K562 (cell line): ENCODE data around the gene TTC23L. TPM values are rescaled to one million over a fixed set of nuclear protein-coding genes. Genes with fewer than 3 reads are reported as not detected.

ENCODE experiments used
- ARID1B ChIP-seq: fragments of 450-650 bp; IDR thresholded peaks from 2 replicates; pipeline ENCODE4 v1.6.1; 2016; ENCODE audit warnings: antibody characterized with exemption, mild to moderate bottlenecking, inconsistent platforms
- ATF7 ChIP-seq: fragments of 450-650 bp; IDR thresholded peaks from 2 replicates; pipeline ENCODE4 v1.7.1; 2014; ENCODE audit warnings: mild to moderate bottlenecking, moderate library complexity
- BCL6 ChIP-seq: fragments of 250-450 bp; sonication (Bioruptor Pico); IDR thresholded peaks from 2 replicates; pipeline ENCODE4 v1.4.0; 2020
- BCOR ChIP-seq: fragments of 450-650 bp; IDR thresholded peaks from 2 replicates; pipeline ENCODE4 v1.6.1; 2016
- CAMTA2 ChIP-seq: fragments of 250-450 bp; sonication (Bioruptor Pico); conservative IDR thresholded peaks from 2 replicates; pipeline ENCODE4 v1.5.1; 2022
- CBX5 ChIP-seq: IDR thresholded peaks from 2 replicates; pipeline ENCODE4 v1.6.1; 2014; ENCODE audit warnings: low read depth, borderline replicate concordance
- CSDE1 ChIP-seq, 2 experiments: fragments of 450-650 bp; IDR thresholded peaks; 2 replicates each; pipeline ENCODE4 v1.6.1; 2016; ENCODE audit warnings: mild to moderate bottlenecking in 1 of 2
- EGR1 ChIP-seq: fragments of 450-650 bp; conservative IDR thresholded peaks from 2 replicates; pipeline ENCODE4 v1.6.1; 2017; ENCODE audit warnings: mild to moderate bottlenecking
- MEF2D ChIP-seq: conservative IDR thresholded peaks from 2 replicates; pipeline ENCODE4 v1.6.1; 2016; ENCODE audit warnings: low read depth, missing genetic modification characterization, missing compliant biosample characterization
- NFATC3 ChIP-seq: fragments of 450-650 bp; IDR thresholded peaks from 2 replicates; pipeline ENCODE4 v1.6.1; 2017; ENCODE audit warnings: mild to moderate bottlenecking
- NR2C2 ChIP-seq, 2 experiments: fragments of 200-800 bp in 1 of 2; sonication (Bioruptor generic) in 1 of 2; sonication (generic) in 1 of 2; formaldehyde crosslinking in 1 of 2; IDR thresholded peaks; 2 replicates each; pipeline versions ENCODE4 v1.6.1 to v1.8.0; 2016 to 2022; ENCODE audit warnings: mild to moderate bottlenecking in 1 of 2, missing compliant biosample characterization in 1 of 2, missing genetic modification characterization in 1 of 2, missing genetic modification reagents in 1 of 2
- NRF1 ChIP-seq, 2 experiments: fragments of 450-650 bp; IDR thresholded peaks in 1 of 2; conservative IDR thresholded peaks in 1 of 2; 2 replicates each; pipeline ENCODE4 v1.6.1; 2014; ENCODE audit warnings: mild to moderate bottlenecking in 2 of 2
- PHF21A ChIP-seq: fragments of 450-650 bp; IDR thresholded peaks from 2 replicates; pipeline ENCODE4 v1.6.1; 2017; ENCODE audit warnings: low read depth, borderline replicate concordance
- RBM22 ChIP-seq: fragments of 200-400 bp; formaldehyde crosslinking; IDR thresholded peaks from 2 replicates; pipeline ENCODE4 v1.6.1; 2018; ENCODE audit warnings: low read length, low read depth; ENCODE audit not compliant: poor library complexity, severe bottlenecking
- SAFB ChIP-seq: fragments of 200-400 bp; formaldehyde crosslinking; IDR thresholded peaks from 2 replicates; pipeline ENCODE4 v1.6.1; 2017; ENCODE audit warnings: low read depth, low read length, borderline replicate concordance
- SIN3A ChIP-seq, 2 experiments: fragments of 150-350 bp in 1 of 2; IDR thresholded peaks; 2 replicates each; pipeline ENCODE4 v1.6.1; 2011 to 2016; ENCODE audit warnings: borderline replicate concordance in 2 of 2, low read depth in 2 of 2, low read length in 2 of 2, mild to moderate bottlenecking in 2 of 2, moderate library complexity in 2 of 2; ENCODE audit not compliant: control insufficient read depth in 1 of 2
- SP2 ChIP-seq: IDR thresholded peaks from 2 replicates; pipeline ENCODE4 v1.6.1; 2011; ENCODE audit warnings: mild to moderate bottlenecking, low read depth, low read length, moderate library complexity; ENCODE audit not compliant: poor library complexity, severe bottlenecking; ENCODE audit errors: extremely low read depth
- TBP ChIP-seq: optimal IDR thresholded peaks from 2 replicates; pipeline ENCODE3; 2011; ENCODE audit warnings: low read depth, low read length, improper control_type of control experiment
- ZNF184 ChIP-seq: sonication (generic); formaldehyde crosslinking; IDR thresholded peaks from 2 replicates; pipeline ENCODE4 v1.5.0; 2020; ENCODE audit warnings: missing genetic modification reagents
- ZNF384 ChIP-seq: IDR thresholded peaks from 2 replicates; pipeline ENCODE4 v1.6.1; 2012; ENCODE audit warnings: low read depth, low read length, improper control_type of control experiment
- ZNF583 ChIP-seq: fragments of 250-450 bp; sonication (Bioruptor Pico); IDR thresholded peaks from 2 replicates; pipeline ENCODE4 v1.4.0; 2020
- ZNF699 ChIP-seq: fragments of 250-450 bp; sonication (Bioruptor Pico); IDR thresholded peaks from 2 replicates; pipeline ENCODE4 v1.8.0; 2021; ENCODE audit warnings: mild to moderate bottlenecking, moderate library complexity; ENCODE audit not compliant: insufficient replicate concordance
- polyA plus RNA-seq, 8 experiments: library from polyadenylated mRNA; depleted of rRNA in 4 of 8; stranded (reverse) in 5 of 8; unstranded in 3 of 8; fragments of >200 nt; fragmentation: Nextera tagmentation in 2 of 8; fragmentation: Illumina TruSeq in 1 of 8; extraction: Ambion mirVana in 2 of 8; extraction: Trizol in 1 of 8; gene quantifications; 2 replicates each; pipeline versions ENCODE4 v1.2.1 to v1.2.3, GENCODE V29; 2011 to 2014; ENCODE audit warnings: inconsistent platforms in 1 of 8, missing spikeins in 1 of 8
- total RNA-seq, 7 experiments: library from RNA; depleted of rRNA in 6 of 7; stranded (reverse); fragments of >200 nt in 6 of 7; fragmentation: Illumina TruSeq in 2 of 7; extraction: Trizol in 2 of 7; gene quantifications; 2 replicates each; pipeline versions ENCODE4 v1.2.1 to v1.2.3, GENCODE V29; 2011 to 2021; ENCODE audit warnings: low replicate concordance in 1 of 7
- TF ChIP-seq, protein P1 (sequence below): fragments of 200-400 bp; formaldehyde crosslinking; IDR thresholded peaks from 2 replicates; pipeline ENCODE4 v1.6.1; 2017; ENCODE audit warnings: mild to moderate bottlenecking, low read depth, low read length, moderate library complexity
- TF ChIP-seq, protein P2 (sequence below): IDR thresholded peaks from 3 replicates; pipeline ENCODE4 v1.6.1; 2011; ENCODE audit warnings: borderline replicate concordance, mild to moderate bottlenecking; ENCODE audit not compliant: insufficient read length, insufficient read depth
- TF ChIP-seq, protein P3 (sequence below): conservative IDR thresholded peaks from 2 replicates; pipeline ENCODE4 v1.6.1; 2011; ENCODE audit warnings: low read depth, mild to moderate bottlenecking, low read length; ENCODE audit not compliant: control insufficient read depth

The TTC23L gene
- total and polyA plus RNA-seq, 9 of the 15 experiments (the other 6 are each of a cell fraction or from before 2014, with no cell fraction given), result 0.03 to 0.32 (median 0.14) TPM; not detected in 2

DNA sequence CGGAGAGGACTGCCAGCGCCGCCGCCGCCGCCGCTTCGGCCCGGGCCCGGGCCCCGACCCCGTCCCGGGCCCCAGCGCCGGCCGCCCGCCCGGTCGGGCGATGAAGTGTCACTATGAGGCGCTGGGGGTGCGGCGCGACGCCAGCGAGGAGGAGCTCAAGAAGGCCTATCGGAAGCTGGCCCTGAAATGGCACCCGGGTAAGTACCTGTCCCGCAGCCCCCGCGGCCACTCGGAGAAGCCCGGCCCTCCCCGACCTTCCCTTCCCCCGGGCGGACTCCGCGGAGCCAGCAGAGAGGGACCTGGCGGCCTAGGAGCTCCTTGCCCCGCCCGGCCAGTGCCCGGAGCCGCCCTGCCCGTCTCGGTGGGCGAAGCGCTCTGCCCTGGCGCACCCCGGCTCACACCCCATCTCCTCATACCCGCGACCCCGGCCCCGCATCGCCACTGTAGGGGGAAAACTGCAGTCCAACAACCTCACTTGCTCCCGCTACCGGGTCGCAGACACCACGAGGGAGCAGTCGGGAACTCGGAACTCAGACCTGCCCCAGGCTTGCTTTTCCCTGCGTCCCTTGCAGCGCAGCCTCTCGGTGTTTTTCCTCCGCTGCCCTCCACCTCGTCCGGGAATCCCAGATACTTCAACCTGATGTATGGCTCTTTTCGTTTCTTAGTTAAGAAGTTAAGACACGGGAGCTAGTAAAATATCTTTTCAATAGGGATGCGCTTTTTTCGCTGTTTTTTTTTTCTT lies 90.9 kb downstream of the TTC23L start (continued):
- TF ChIP-seq, protein P1, sequence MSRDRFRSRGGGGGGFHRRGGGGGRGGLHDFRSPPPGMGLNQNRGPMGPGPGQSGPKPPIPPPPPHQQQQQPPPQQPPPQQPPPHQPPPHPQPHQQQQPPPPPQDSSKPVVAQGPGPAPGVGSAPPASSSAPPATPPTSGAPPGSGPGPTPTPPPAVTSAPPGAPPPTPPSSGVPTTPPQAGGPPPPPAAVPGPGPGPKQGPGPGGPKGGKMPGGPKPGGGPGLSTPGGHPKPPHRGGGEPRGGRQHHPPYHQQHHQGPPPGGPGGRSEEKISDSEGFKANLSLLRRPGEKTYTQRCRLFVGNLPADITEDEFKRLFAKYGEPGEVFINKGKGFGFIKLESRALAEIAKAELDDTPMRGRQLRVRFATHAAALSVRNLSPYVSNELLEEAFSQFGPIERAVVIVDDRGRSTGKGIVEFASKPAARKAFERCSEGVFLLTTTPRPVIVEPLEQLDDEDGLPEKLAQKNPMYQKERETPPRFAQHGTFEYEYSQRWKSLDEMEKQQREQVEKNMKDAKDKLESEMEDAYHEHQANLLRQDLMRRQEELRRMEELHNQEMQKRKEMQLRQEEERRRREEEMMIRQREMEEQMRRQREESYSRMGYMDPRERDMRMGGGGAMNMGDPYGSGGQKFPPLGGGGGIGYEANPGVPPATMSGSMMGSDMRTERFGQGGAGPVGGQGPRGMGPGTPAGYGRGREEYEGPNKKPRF, result no peak
- TF ChIP-seq SIN3A (IDR thresholded peaks at IDR 0.05; ENCODE audit: borderline replicate concordance in 2 of 2, control insufficient read depth in 1 of 2, low read depth in 2 of 2, low read length in 2 of 2) (peak in 1 of 2 experiments; percentile 63; a peak in 1 of 4 replicates), EGR1 (no peak; the same call in 1 of the 2 replicates), CAMTA2 (CRISPR knock-in tag) (no peak), PHF21A (no peak), TBP (peak; percentile 64), MEF2D (tag) (no peak), ZNF184 (CRISPR knock-in tag) (no peak), RBM22 (peak; percentile 51), SAFB (no peak), ZNF384 (no peak), ZNF583 (no peak), ARID1B (no peak), NRF1 (conservative IDR thresholded peaks at IDR 0.05 in 1 of 2, IDR thresholded peaks at IDR 0.05 in 1 of 2) (peak; percentile 70 to 75), NR2C2 (CRISPR knock-in tag; IDR thresholded peaks at IDR 0.05) (no peak), NR2C2 (tag; IDR thresholded peaks at IDR 0.05) (peak; percentile 10; the same call in 1 of the 2 replicates), SP2 (no peak), NFATC3 (no peak), CSDE1 (IDR thresholded peaks at IDR 0.05) (no peak), ATF7 (no peak), ZNF699 (CRISPR knock-in tag) (no peak), CBX5 (no peak), BCOR (0 out of 2 replicates have a peak, but pooled peaks have one; percentile 31), BCL6 (CRISPR knock-in tag) (no peak)
- TF ChIP-seq, protein P2, sequence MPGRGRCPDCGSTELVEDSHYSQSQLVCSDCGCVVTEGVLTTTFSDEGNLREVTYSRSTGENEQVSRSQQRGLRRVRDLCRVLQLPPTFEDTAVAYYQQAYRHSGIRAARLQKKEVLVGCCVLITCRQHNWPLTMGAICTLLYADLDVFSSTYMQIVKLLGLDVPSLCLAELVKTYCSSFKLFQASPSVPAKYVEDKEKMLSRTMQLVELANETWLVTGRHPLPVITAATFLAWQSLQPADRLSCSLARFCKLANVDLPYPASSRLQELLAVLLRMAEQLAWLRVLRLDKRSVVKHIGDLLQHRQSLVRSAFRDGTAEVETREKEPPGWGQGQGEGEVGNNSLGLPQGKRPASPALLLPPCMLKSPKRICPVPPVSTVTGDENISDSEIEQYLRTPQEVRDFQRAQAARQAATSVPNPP, result no peak
- TF ChIP-seq, protein P3, sequence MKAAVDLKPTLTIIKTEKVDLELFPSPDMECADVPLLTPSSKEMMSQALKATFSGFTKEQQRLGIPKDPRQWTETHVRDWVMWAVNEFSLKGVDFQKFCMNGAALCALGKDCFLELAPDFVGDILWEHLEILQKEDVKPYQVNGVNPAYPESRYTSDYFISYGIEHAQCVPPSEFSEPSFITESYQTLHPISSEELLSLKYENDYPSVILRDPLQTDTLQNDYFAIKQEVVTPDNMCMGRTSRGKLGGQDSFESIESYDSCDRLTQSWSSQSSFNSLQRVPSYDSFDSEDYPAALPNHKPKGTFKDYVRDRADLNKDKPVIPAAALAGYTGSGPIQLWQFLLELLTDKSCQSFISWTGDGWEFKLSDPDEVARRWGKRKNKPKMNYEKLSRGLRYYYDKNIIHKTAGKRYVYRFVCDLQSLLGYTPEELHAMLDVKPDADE, result no peak; the same call in 1 of the 2 replicates
